HepG2 (cell line): ENCODE results near the gene TBXAS1. TPM values are rescaled to one million over a fixed set of nuclear protein-coding genes. Genes with fewer than 3 reads are reported as not detected.

ENCODE experiments used
- ATAC-seq: fragments of 200-7000 bp; cut with Tn5 transposase; 3 replicates; pipeline ENCODE4 v1.9.1; 2020; ENCODE audit warnings: mild to moderate bottlenecking, moderate library complexity
- BruUV-seq: library from RNA; stranded (reverse); fragments of 400-500 nt; replicated peaks from 2 replicates; lab custom pipeline; 2021; lab: Mats Ljungman, UMichigan
- CTCF ChIA-PET: fragments of 300-600 bp; formaldehyde crosslinking; extraction: SDS; loops from one replicate; lab custom pipeline; 2021; ENCODE audit warnings: low total read pairs, inconsistent platforms, low intra/inter-chr PET ratio; lab: Yijun Ruan, JAX
- POLR2A ChIA-PET: fragments of 350-600 bp; sonication (Branson Sonifier 250); formaldehyde crosslinking; loops from one replicate; lab custom pipeline; 2020; ENCODE audit warnings: antibody characterized with exemption, inconsistent platforms; lab: Yijun Ruan, JAX
- DNase-seq: peaks from one replicate; pipeline ENCODE4 v3.0.0-alpha.2; 2015; ENCODE audit warnings: low spot score
- FAIRE-seq: peaks from 3 replicates; lab custom pipeline; 2011; peaks lifted over from hg19 to GRCh38; lab: Jason Lieb, UNC
- H2AFZ ChIP-seq: one replicate; pipeline ENCODE4 v1.6.1; 2011; ENCODE audit warnings: low read length, inconsistent platforms
- H3K27ac ChIP-seq: fragments of 300-600 bp; 3 replicates; pipeline ENCODE4 v1.8.0; 2011; ENCODE audit warnings: mixed run types, mild to moderate bottlenecking, mixed read lengths, low read length, inconsistent platforms; ENCODE audit not compliant: insufficient read depth; ENCODE audit errors: extremely low read length
- H3K27me3 ChIP-seq, 2 experiments: fragments of 200-600 bp in 1 of 2; 2 replicates in 1 of 2; 3 replicates in 1 of 2; pipeline versions ENCODE4 v1.6.0 to v1.8.0; 2011; ENCODE audit warnings: low read length in 2 of 2, mild to moderate bottlenecking in 2 of 2, moderate library complexity in 2 of 2, inconsistent platforms in 1 of 2; ENCODE audit not compliant: insufficient read depth in 2 of 2, control insufficient read depth in 1 of 2
- H3K36me3 ChIP-seq, 2 experiments: fragments of 200-600 bp in 1 of 2; replicated peaks in 1 of 2; 2 replicates in 1 of 2; 3 replicates in 1 of 2; pipeline versions ENCODE4 v1.5.1 to v1.8.0; 2011; ENCODE audit warnings: low read length in 2 of 2, inconsistent platforms in 1 of 2; ENCODE audit not compliant: insufficient read depth in 2 of 2, control insufficient read depth in 1 of 2
- H3K4me1 ChIP-seq: 2 replicates; pipeline ENCODE4 v1.5.1; 2012; ENCODE audit warnings: low read length, inconsistent platforms; ENCODE audit not compliant: insufficient read depth
- H3K4me2 ChIP-seq: 2 replicates; pipeline ENCODE4 v1.6.0; 2011; ENCODE audit warnings: low read depth, low read length, inconsistent platforms
- H3K4me3 ChIP-seq, 3 experiments: fragments of 200-600 bp in 1 of 3; sonication (generic), shearing (Covaris generic) in 1 of 3; replicated peaks in 1 of 3; 2 replicates each; pipeline ENCODE4 v1.5.1; 2011 to 2016; ENCODE audit warnings: low read length in 3 of 3, inconsistent platforms in 2 of 3, low read depth in 2 of 3, mild to moderate bottlenecking in 2 of 3, control low read depth in 1 of 3, mixed read lengths in 1 of 3; ENCODE audit not compliant: insufficient read depth in 1 of 3
- H3K79me2 ChIP-seq: one replicate; pipeline ENCODE4 v1.6.1; 2011; ENCODE audit warnings: low read length, inconsistent platforms; ENCODE audit not compliant: insufficient read depth
- H3K9ac ChIP-seq: 2 replicates; pipeline ENCODE4 v1.6.0; 2011; ENCODE audit warnings: mild to moderate bottlenecking, low read depth, low read length, inconsistent platforms; ENCODE audit not compliant: insufficient read depth
- H3K9me3 ChIP-seq: 2 replicates; pipeline ENCODE4 v1.5.1; 2012; ENCODE audit warnings: mild to moderate bottlenecking, low read length
- H4K20me1 ChIP-seq: 2 replicates; pipeline ENCODE4 v1.6.0; 2011; ENCODE audit warnings: inconsistent platforms, mild to moderate bottlenecking, low read length, moderate library complexity; ENCODE audit not compliant: insufficient read depth
- CREBL2 ChIP-seq: sonication (generic); formaldehyde crosslinking; IDR thresholded peaks from 2 replicates; pipeline ENCODE4 v1.8.1; 2023; ENCODE audit warnings: missing genetic modification reagents, mild to moderate bottlenecking, borderline replicate concordance
- GMEB2 ChIP-seq: IDR thresholded peaks from 2 replicates; pipeline ENCODE4 v1.6.1; 2016; ENCODE audit warnings: missing biosample characterization, missing genetic modification reagents, low read depth
- HNF4A ChIP-seq: sonication (generic); formaldehyde crosslinking; IDR thresholded peaks from 2 replicates; pipeline ENCODE4 v1.4.0; 2020; ENCODE audit warnings: missing genetic modification reagents
- JUNB ChIP-seq: sonication (generic); formaldehyde crosslinking; IDR thresholded peaks from 2 replicates; pipeline ENCODE4 v1.8.0; 2022; ENCODE audit warnings: missing genetic modification reagents, mild to moderate bottlenecking, borderline replicate concordance
- MED13 ChIP-seq: sonication (generic); formaldehyde crosslinking; IDR thresholded peaks from 2 replicates; pipeline ENCODE4 v1.5.0; 2020; ENCODE audit warnings: missing genetic modification reagents
- SKI ChIP-seq: fragments of 450-650 bp; IDR thresholded peaks from one replicate; pipeline ENCODE4 v1.6.1; 2018; ENCODE audit warnings: mild to moderate bottlenecking; ENCODE audit not compliant: partially characterized antibody
- SNAPC4 ChIP-seq: sonication (generic); formaldehyde crosslinking; IDR thresholded peaks from 2 replicates; pipeline ENCODE4 v1.4.0; 2020; ENCODE audit warnings: mild to moderate bottlenecking, missing genetic modification reagents
- TOPORS ChIP-seq: sonication (generic); formaldehyde crosslinking; IDR thresholded peaks from 2 replicates; pipeline ENCODE4 v1.8.0; 2023; ENCODE audit warnings: mild to moderate bottlenecking, missing genetic modification reagents
- YEATS4 ChIP-seq: sonication (generic); formaldehyde crosslinking; IDR thresholded peaks from 2 replicates; pipeline ENCODE4 v1.4.0; 2020; ENCODE audit warnings: missing genetic modification reagents, borderline replicate concordance
- ZFP41 ChIP-seq: sonication (generic); formaldehyde crosslinking; IDR thresholded peaks from 2 replicates; pipeline ENCODE4 v1.4.0; 2020; ENCODE audit warnings: mild to moderate bottlenecking, missing genetic modification reagents, borderline replicate concordance
- ZNF138 ChIP-seq: sonication (generic); formaldehyde crosslinking; IDR thresholded peaks from 2 replicates; pipeline ENCODE4 v1.5.0; 2020; ENCODE audit warnings: mild to moderate bottlenecking, low read depth, missing genetic modification reagents
- ZNF329 ChIP-seq: sonication (generic); formaldehyde crosslinking; IDR thresholded peaks from 2 replicates; pipeline ENCODE4 v1.9.0; 2021; ENCODE audit warnings: low read depth, mild to moderate bottlenecking, missing genetic modification reagents
- ZNF543 ChIP-seq: sonication (generic); formaldehyde crosslinking; IDR thresholded peaks from 2 replicates; pipeline ENCODE4 v1.4.0; 2020; ENCODE audit warnings: mild to moderate bottlenecking, missing genetic modification reagents
- ZNF724P ChIP-seq: sonication (generic); formaldehyde crosslinking; IDR thresholded peaks from 2 replicates; pipeline ENCODE4 v1.8.0; 2022; ENCODE audit warnings: missing genetic modification reagents, borderline replicate concordance
- ZNF773 ChIP-seq: sonication (generic); formaldehyde crosslinking; IDR thresholded peaks from 2 replicates; pipeline ENCODE4 v1.4.0; 2020; ENCODE audit warnings: missing genetic modification reagents, borderline replicate concordance
- WGBS: methylation state at CpG from one replicate; pipeline ENCODE4 v1.1.6; 2017; ENCODE audit warnings: low lambda C conversion rate; 5-methylcytosine and 5-hydroxymethylcytosine counted together
- in situ Hi-C: cut with HindIII; loops from 2 replicates; pipeline ENCODE4 v1.10.0; 2017; ENCODE audit warnings: low pct_unique_long_range_greater_than_20kb; ENCODE audit not compliant: extremely low pct_ligation_motif_present
- intact Hi-C: fragments of 100-400 bp; cut with micrococcal nuclease; formaldehyde crosslinking; loops from one replicate; pipeline ENCODE4 v1.10.0; 2022; ENCODE audit not compliant: unreplicated experiment
- polyA plus RNA-seq, 8 experiments: library from polyadenylated mRNA; depleted of rRNA in 3 of 8; stranded (reverse) in 7 of 8; unstranded in 1 of 8; fragments of >200 nt; fragmentation: Illumina TruSeq in 4 of 8; extraction: Trizol in 4 of 8; gene quantifications; 2 replicates each; pipeline versions ENCODE4 v1.2.1 to v1.2.3, GENCODE V29; 2011 to 2016; ENCODE audit warnings: low read depth in 4 of 8, missing spikeins in 1 of 8, mixed read lengths in 1 of 8; ENCODE audit not compliant: insufficient read depth in 1 of 8
- total RNA-seq, 5 experiments: library from RNA; depleted of rRNA; stranded (reverse); fragments of >200 nt; fragmentation: Illumina TruSeq; extraction: Trizol; gene quantifications; 2 replicates each; pipeline ENCODE4 v1.2.3, GENCODE V29; 2016; ENCODE audit warnings: low read depth in 1 of 5

TBXAS1 gene
- total and polyA plus RNA-seq, 2 of the 13 experiments (the other 11 are each of a cell fraction or from before 2014, with no cell fraction given): 4.0 to 4.9 TPM

GRCh38 chr7:139994356-139994755 is 165.3 kb downstream of the TBXAS1 start (continued):
- TF ChIP-seq SKI: no peak

GRCh38 chr7:139995017-139995915 is 166.2 kb downstream of the TBXAS1 start:
- POLR2A ChIA-PET: no interaction called here
- Histone ChIP-seq H3K27me3 (peaks cover 0 to 20% of the 10 kb centered on the region in 2 experiments; a peak in 1 of 5 replicates), H3K36me3 (no peaks in the 10 kb centered on the region), H3K27ac (no peak overlapping the region), H3K9ac (no peak overlapping the region), H3K4me1 (peaks cover 59% of the 10 kb centered on the region), H3K79me2 (no peaks in the 10 kb centered on the region), H3K4me3 (no peak overlapping the region), H4K20me1 (no peaks in the 10 kb centered on the region), H3K9me3 (no peaks in the 10 kb centered on the region), H2AFZ (no peak overlapping the region), H3K4me2 (no peak overlapping the region; the same call in 1 of the 2 replicates)
- CTCF ChIA-PET: no interaction called here
- 30% methylated on average over 16 of the region's 19 CpGs for WGBS
- ATAC-seq: no peak
- in situ Hi-C loops (no loop called here), intact Hi-C loops (no loop called here)
- FAIRE-seq: no peak
- no peak for DNase-seq
- no TSS peak for BruUV-seq
- no peak for TF ChIP-seq MED13 (CRISPR knock-in tag)
- TF ChIP-seq ZNF773 (CRISPR knock-in tag): no peak
- TF ChIP-seq TOPORS (CRISPR knock-in tag): no peak
- no peak for TF ChIP-seq YEATS4 (CRISPR knock-in tag)
- no peak for TF ChIP-seq CREBL2 (CRISPR knock-in tag)
- TF ChIP-seq ZNF138 (CRISPR knock-in tag): no peak
- no peak for TF ChIP-seq ZNF543 (CRISPR knock-in tag)
- no peak for TF ChIP-seq SNAPC4 (CRISPR knock-in tag)
- TF ChIP-seq HNF4A: no peak
- no peak for TF ChIP-seq GMEB2 (CRISPR knock-in tag)
- no peak for TF ChIP-seq JUNB (CRISPR knock-in tag)
- no peak for TF ChIP-seq ZNF329 (CRISPR knock-in tag)
- no peak for TF ChIP-seq ZNF724P (CRISPR knock-in tag)
- no peak for TF ChIP-seq ZFP41 (CRISPR knock-in tag)
